Neural progenitor cell (in vitro differentiated cells): ENCODE data around the gene GSTK1. TPM values are rescaled to one million over a fixed set of nuclear protein-coding genes. Genes with fewer than 3 reads are reported as not detected.
"Not testable (repeated sequence)": the region's sequence is repeated elsewhere in the genome, so short reads cannot be mapped to it uniquely, and the experiment has no call there.

Experiments
- DNase-seq: peaks from one replicate; pipeline ENCODE4 v3.0.0-alpha.2; 2016; ENCODE audit warnings: low spot score
- H2AFZ ChIP-seq: fragments of 200-600 bp; sonication (generic); replicated peaks from 2 replicates; pipeline ENCODE4 v1.6.1; 2016; ENCODE audit warnings: antibody characterized with exemption
- H3F3A ChIP-seq: fragments of 200-600 bp; sonication (generic); 2 replicates; pipeline ENCODE4 v1.6.1; 2016; ENCODE audit warnings: antibody characterized with exemption, low read depth
- H3K27ac ChIP-seq: fragments of 200-600 bp; sonication (generic); 2 replicates; pipeline ENCODE4 v1.5.1; 2016; ENCODE audit warnings: mild to moderate bottlenecking
- H3K27me3 ChIP-seq: fragments of 200-600 bp; sonication (generic); 2 replicates; pipeline ENCODE4 v1.6.1; 2016; ENCODE audit warnings: mild to moderate bottlenecking, moderate library complexity
- H3K36me3 ChIP-seq: fragments of 200-600 bp; sonication (generic); 2 replicates; pipeline ENCODE4 v1.5.1; 2016
- H3K4me1 ChIP-seq: fragments of 200-600 bp; sonication (generic); 2 replicates; pipeline ENCODE4 v1.6.1; 2016; ENCODE audit warnings: mixed run types
- H3K4me2 ChIP-seq: fragments of 200-600 bp; sonication (generic); 2 replicates; pipeline ENCODE4 v1.6.1; 2016
- H3K4me3 ChIP-seq: fragments of 200-600 bp; sonication (generic); 2 replicates; pipeline ENCODE4 v1.5.1; 2016
- H3K79me2 ChIP-seq: fragments of 200-600 bp; sonication (generic); 2 replicates; pipeline ENCODE4 v1.6.1; 2016; ENCODE audit warnings: low read depth
- H3K9ac ChIP-seq: fragments of 200-600 bp; sonication (generic); 2 replicates; pipeline ENCODE4 v1.6.1; 2016
- H3K9me3 ChIP-seq: fragments of 200-600 bp; sonication (generic); 2 replicates; pipeline ENCODE4 v1.5.1; 2016; ENCODE audit warnings: low read depth
- H4K20me1 ChIP-seq: fragments of 200-600 bp; sonication (generic); 2 replicates; pipeline ENCODE4 v1.6.1; 2016; ENCODE audit warnings: low read depth
- H3K27ac Mint-ChIP-seq: 3 replicates; pipeline ENCODE4 v1.8.0; 2021; ENCODE audit warnings: mixed read lengths
- H3K27me3 Mint-ChIP-seq: 2 replicates; pipeline ENCODE4 v1.8.0; 2022; ENCODE audit warnings: low read depth, mild to moderate bottlenecking, inconsistent platforms, moderate library complexity, mixed read lengths; ENCODE audit not compliant: insufficient read depth
- H3K36me3 Mint-ChIP-seq: 3 replicates; pipeline ENCODE4 v1.8.0; 2021; ENCODE audit warnings: mixed read lengths
- H3K4me1 Mint-ChIP-seq: 3 replicates; pipeline ENCODE4 v1.8.0; 2021; ENCODE audit warnings: mixed read lengths
- H3K4me3 Mint-ChIP-seq: 3 replicates; pipeline ENCODE4 v1.8.0; 2021; ENCODE audit warnings: mild to moderate bottlenecking, moderate library complexity, mixed read lengths
- H3K9me3 Mint-ChIP-seq: 3 replicates; pipeline ENCODE4 v1.8.0; 2020; ENCODE audit warnings: mixed read lengths
- CTCF ChIP-seq: fragments of 200-600 bp; sonication (generic); IDR thresholded peaks from 2 replicates; pipeline ENCODE4 v1.5.1; 2017; ENCODE audit warnings: antibody characterized with exemption, mild to moderate bottlenecking
- EZH2 ChIP-seq: fragments of 200-600 bp; sonication (generic); IDR thresholded peaks from 2 replicates; pipeline ENCODE4 v1.6.1; 2017; ENCODE audit warnings: antibody characterized with exemption, mild to moderate bottlenecking, moderate library complexity
- EZH2phosphoT487 ChIP-seq: fragments of 200-600 bp; sonication (generic); IDR thresholded peaks from 2 replicates; pipeline ENCODE4 v1.6.1; 2017; ENCODE audit warnings: antibody characterized with exemption
- total RNA-seq: library from RNA; depleted of rRNA; stranded (reverse); fragments of >200 nt; gene quantifications from 2 replicates; pipeline ENCODE4 v1.2.3, GENCODE V29; 2015; ENCODE audit warnings: low replicate concordance

The GSTK1 gene
- total RNA-seq, 1 donor from 2014 or later, result 45.3 TPM

GRCh38 chr7:143287935-143288826, 24.9 kb downstream of the GSTK1 start, which contains the start of gene CASP2:
Gene CASP2, plus strand, starts transcription at chr7:143288351. Its CDS starts 105 bp downstream, at chr7:143288456.
- Histone ChIP-seq H3K4me2 (peak within 1 kb of the TSS; percentile 87), H3F3A (no peaks in the 10 kb centered on the region), H3K79me2 (peaks cover 49% of the 10 kb centered on the region), H4K20me1 (peaks cover 24% of the 10 kb centered on the region), H3K9me3 (peaks cover 6% of the 10 kb centered on the region), H3K27me3 (peaks cover 12% of the 10 kb centered on the region), H3K9ac (peak within 1 kb of the TSS; percentile 88), H3K27ac (peak within 1 kb of the TSS; percentile 57), H3K4me3 (peak within 1 kb of the TSS; percentile 73), H3K4me1 (peaks cover 18% of the 10 kb centered on the region), H3K36me3 (peaks cover 6% of the 10 kb centered on the region), H2AFZ (peak within 1 kb of the TSS; percentile 53)
- TF ChIP-seq CTCF (peak; percentile 40), EZH2 (no peak), EZH2phosphoT487 (no peak)
- Mint-ChIP-seq H3K9me3 (peaks cover 9% of the 10 kb centered on the region), H3K27me3 (peaks cover 2% of the 10 kb centered on the region), H3K36me3 (peaks cover 18% of the 10 kb centered on the region), H3K27ac (peak within 1 kb of the TSS; percentile 98), H3K4me1 (peaks cover 41% of the 10 kb centered on the region), H3K4me3 (peak within 1 kb of the TSS; percentile 97)
- peak; percentile 98 for DNase-seq

- H3K27ac ChIP-seq, result no peak overlapping the region
- peaks cover 6% of the 10 kb centered on the region for H3K36me3 ChIP-seq
- H2AFZ ChIP-seq, result peak overlapping the region; percentile 53
- peaks cover 24% of the 10 kb centered on the region for H4K20me1 ChIP-seq
- H3K4me1 ChIP-seq, result peaks cover 18% of the 10 kb centered on the region
- TF ChIP-seq EZH2phosphoT487 (no peak), EZH2 (no peak), CTCF (no peak)
- Mint-ChIP-seq H3K27me3 (peaks cover 2% of the 10 kb centered on the region), H3K4me3 (peak overlapping the region; percentile 97), H3K4me1 (peaks cover 41% of the 10 kb centered on the region), H3K9me3 (peaks cover 9% of the 10 kb centered on the region), H3K36me3 (peaks cover 21% of the 10 kb centered on the region), H3K27ac (peak overlapping the region; percentile 98)
- H3F3A ChIP-seq, result no peaks in the 10 kb centered on the region
- H3K27me3 ChIP-seq, result peaks cover 12% of the 10 kb centered on the region
- peak overlapping the region; percentile 87 for H3K4me2 ChIP-seq
- H3K79me2 ChIP-seq, result peaks cover 50% of the 10 kb centered on the region
- peak overlapping the region; percentile 73 for H3K4me3 ChIP-seq
- peak overlapping the region; percentile 88 for H3K9ac ChIP-seq
- peaks cover 6% of the 10 kb centered on the region for H3K9me3 ChIP-seq
- DNase-seq, result peak; percentile 16
Measured at GRCh38 chr7:143288836-143289235, 25.6 kb downstream of the GSTK1 start.

- peaks cover 6% of the 10 kb centered on the region for H3K9me3 ChIP-seq
- H3K36me3 Mint-ChIP-seq, result peaks cover 27% of the 10 kb centered on the region
- H3K27ac ChIP-seq, result no peak overlapping the region
- no peak for DNase-seq
- H3K79me2 ChIP-seq, result peaks cover 50% of the 10 kb centered on the region
- H3K27ac Mint-ChIP-seq, result peak overlapping the region; percentile 98
- peaks cover 10% of the 10 kb centered on the region for H3K36me3 ChIP-seq
- peaks cover 35% of the 10 kb centered on the region for H3K4me1 Mint-ChIP-seq
- H3K27me3 ChIP-seq, result peaks cover 12% of the 10 kb centered on the region
- peaks cover 24% of the 10 kb centered on the region for H4K20me1 ChIP-seq
- H3K27me3 Mint-ChIP-seq, result peaks cover 2% of the 10 kb centered on the region
- TF ChIP-seq EZH2 (no peak), EZH2phosphoT487 (no peak), CTCF (no peak)
- H3K9ac ChIP-seq, result peak overlapping the region; percentile 88
- H3F3A ChIP-seq, result no peaks in the 10 kb centered on the region
- peaks cover 9% of the 10 kb centered on the region for H3K9me3 Mint-ChIP-seq
- H3K4me3 ChIP-seq, result peak overlapping the region; percentile 73
- no peak overlapping the region for H2AFZ ChIP-seq
- H3K4me2 ChIP-seq, result peak overlapping the region; percentile 87
- peaks cover 18% of the 10 kb centered on the region for H3K4me1 ChIP-seq
- peak overlapping the region; percentile 97 for H3K4me3 Mint-ChIP-seq
Measured at GRCh38 chr7:143289421-143289820, 26.2 kb downstream of the GSTK1 start.

DNA sequence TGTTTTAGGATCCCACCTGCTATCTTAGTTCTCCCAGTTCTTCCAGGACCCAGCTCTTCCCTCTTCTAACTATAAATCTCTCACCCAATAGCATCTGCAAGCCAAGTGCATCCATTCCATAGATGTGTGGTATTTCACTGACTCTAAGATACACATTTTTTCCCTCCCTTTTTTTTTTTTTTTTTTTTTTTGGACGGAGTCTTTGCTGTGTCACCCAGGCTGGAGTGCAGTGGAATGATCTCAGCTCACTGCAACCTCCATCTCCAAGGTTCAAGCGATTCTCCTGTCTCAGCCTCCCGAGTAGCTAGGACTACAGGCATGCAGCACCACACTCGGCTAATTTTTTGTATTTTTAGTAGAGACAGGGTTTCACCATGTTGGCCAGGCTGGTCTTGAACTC, 26.6 kb downstream of the GSTK1 start:
- Histone ChIP-seq H3K4me3 (peak overlapping the region; percentile 73), H3K27me3 (peaks cover 12% of the 10 kb centered on the region), H3K4me1 (peaks cover 18% of the 10 kb centered on the region), H3K4me2 (peak overlapping the region; percentile 87), H3K79me2 (peaks cover 50% of the 10 kb centered on the region), H4K20me1 (peaks cover 24% of the 10 kb centered on the region), H3K9ac (peak overlapping the region; percentile 88), H3K36me3 (peaks cover 10% of the 10 kb centered on the region)
- H3K9me3 ChIP-seq, H3K27ac ChIP-seq, H3K27me3 Mint-ChIP-seq, H3F3A ChIP-seq, DNase-seq, H3K9me3 Mint-ChIP-seq, H2AFZ ChIP-seq: not testable (repeated sequence)
- Mint-ChIP-seq H3K4me1 (peaks cover 31% of the 10 kb centered on the region), H3K4me3 (peak overlapping the region; percentile 97), H3K36me3 (peaks cover 31% of the 10 kb centered on the region), H3K27ac (peak overlapping the region; percentile 5)
